IMR-90 (cell line): ENCODE data around the gene HOXA10. TPM values are rescaled to one million over a fixed set of nuclear protein-coding genes. Genes with fewer than 3 reads are reported as not detected.

Experiments used
- ATAC-seq: fragments of 200-7000 bp; cut with Tn5 transposase; 2 replicates; pipeline ENCODE4 v1.9.1; 2020; ENCODE audit warnings: low read depth, mild to moderate bottlenecking, moderate library complexity
- BruUV-seq: library from RNA; stranded (reverse); fragments of 400-500 nt; replicated peaks from 2 replicates; lab custom pipeline; 2021; lab: Mats Ljungman, UMichigan
- CTCF ChIA-PET: fragments of 300-600 bp; formaldehyde crosslinking; extraction: SDS; loops from one replicate; lab custom pipeline; 2021; ENCODE audit warnings: antibody characterized with exemption; lab: Yijun Ruan, JAX
- POLR2A ChIA-PET: fragments of 300-600 bp; sonication (Branson Sonifier 250); formaldehyde crosslinking; loops from one replicate; lab custom pipeline; 2022; ENCODE audit warnings: antibody characterized with exemption; ENCODE audit not compliant: unreplicated experiment; lab: Charles Lee
- DNase-seq: peaks from one replicate; pipeline ENCODE4 v3.0.0; 2013
- H2AFZ ChIP-seq: replicated peaks from 2 replicates; pipeline ENCODE3; 2013; ENCODE audit warnings: low read length, mild to moderate bottlenecking; ENCODE audit not compliant: poor library complexity
- H2AK5ac ChIP-seq: 2 replicates; pipeline ENCODE4 v1.6.1; 2013; ENCODE audit warnings: low read depth, low read length, inconsistent platforms
- H2AK9ac ChIP-seq: replicated peaks from 2 replicates; pipeline ENCODE3; 2013; ENCODE audit warnings: mild to moderate bottlenecking, low read depth, low read length, moderate library complexity; ENCODE audit not compliant: poor library complexity
- H2BK120ac ChIP-seq: 2 replicates; pipeline ENCODE4 v1.6.1; 2013; ENCODE audit warnings: low read depth, low read length, inconsistent platforms
- H2BK15ac ChIP-seq: 3 replicates; pipeline ENCODE4 v1.6.1; 2013; ENCODE audit warnings: low read depth, low read length, inconsistent platforms
- H2BK20ac ChIP-seq: 2 replicates; pipeline ENCODE4 v1.6.1; 2013; ENCODE audit warnings: low read depth, mild to moderate bottlenecking, inconsistent platforms, low read length, moderate library complexity
- H2BK5ac ChIP-seq: 2 replicates; pipeline ENCODE4 v1.6.1; 2013; ENCODE audit warnings: mild to moderate bottlenecking, low read depth, low read length, inconsistent platforms; ENCODE audit not compliant: poor library complexity, severe bottlenecking
- H3K14ac ChIP-seq: replicated peaks from 2 replicates; pipeline ENCODE4 v1.6.1; 2013; ENCODE audit warnings: low read depth, low read length, inconsistent platforms
- H3K18ac ChIP-seq: 2 replicates; pipeline ENCODE4 v1.6.1; 2013; ENCODE audit warnings: low read depth, low read length, control low read depth
- H3K23ac ChIP-seq: 2 replicates; pipeline ENCODE4 v1.6.1; 2013; ENCODE audit warnings: low read depth, low read length, inconsistent platforms
- H3K27ac ChIP-seq: 2 replicates; pipeline ENCODE4 v1.5.1; 2013; ENCODE audit warnings: mild to moderate bottlenecking, control low read depth, low read length; ENCODE audit not compliant: insufficient read depth
- H3K27me3 ChIP-seq: 2 replicates; pipeline ENCODE4 v1.6.1; 2013; ENCODE audit warnings: low read length; ENCODE audit not compliant: control insufficient read depth, insufficient read depth
- H3K36me3 ChIP-seq: 2 replicates; pipeline ENCODE4 v1.6.1; 2013; ENCODE audit warnings: low read length, mixed read lengths; ENCODE audit not compliant: control insufficient read depth, insufficient read depth
- H3K4ac ChIP-seq: 2 replicates; pipeline ENCODE4 v1.6.1; 2013; ENCODE audit warnings: low read depth, low read length, inconsistent platforms
- H3K4me1 ChIP-seq: 2 replicates; pipeline ENCODE4 v1.6.1; 2013; ENCODE audit warnings: low read length, mixed read lengths; ENCODE audit not compliant: control insufficient read depth, insufficient read depth
- H3K4me2 ChIP-seq: 2 replicates; pipeline ENCODE4 v1.6.1; 2013; ENCODE audit warnings: low read depth, mild to moderate bottlenecking, control low read depth, low read length, moderate library complexity
- H3K4me3 ChIP-seq: 2 replicates; pipeline ENCODE4 v1.5.1; 2013; ENCODE audit warnings: low read depth, mild to moderate bottlenecking, control low read depth, low read length, moderate library complexity; ENCODE audit not compliant: insufficient read depth
- H3K56ac ChIP-seq: 2 replicates; pipeline ENCODE4 v1.6.1; 2013; ENCODE audit warnings: low read length, inconsistent platforms; ENCODE audit not compliant: insufficient read depth; ENCODE audit errors: extremely low read depth
- H3K79me1 ChIP-seq, 2 experiments: 2 replicates each; pipeline ENCODE4 v1.6.1; 2013; ENCODE audit warnings: low read length in 2 of 2, inconsistent platforms in 1 of 2, low read depth in 1 of 2
- H3K9ac ChIP-seq: 2 replicates; pipeline ENCODE4 v1.6.1; 2013; ENCODE audit warnings: low read depth, low read length, control low read depth
- H3K9me1 ChIP-seq: 2 replicates; pipeline ENCODE4 v1.6.1; 2013; ENCODE audit warnings: low read length, inconsistent platforms; ENCODE audit not compliant: insufficient read depth
- H3K9me3 ChIP-seq: 2 replicates; pipeline ENCODE4 v1.6.1; 2013; ENCODE audit warnings: low read length; ENCODE audit not compliant: control insufficient read depth, insufficient read depth
- H4K20me1 ChIP-seq: 2 replicates; pipeline ENCODE4 v1.6.1; 2013; ENCODE audit warnings: low read length, inconsistent platforms; ENCODE audit not compliant: insufficient read depth
- H4K5ac ChIP-seq: 2 replicates; pipeline ENCODE4 v1.6.1; 2013; ENCODE audit warnings: mild to moderate bottlenecking, low read depth, low read length, control low read depth
- H4K8ac ChIP-seq, 2 experiments: 2 replicates each; pipeline ENCODE4 v1.6.1; 2013; ENCODE audit warnings: low read depth in 2 of 2, low read length in 2 of 2, control low read depth in 1 of 2, inconsistent platforms in 1 of 2
- H4K91ac ChIP-seq: 2 replicates; pipeline ENCODE4 v1.6.1; 2013; ENCODE audit warnings: low read depth, low read length, inconsistent platforms; ENCODE audit not compliant: insufficient read depth
- BHLHE40 ChIP-seq: fragments of 150-350 bp; IDR thresholded peaks from 2 replicates; pipeline ENCODE4 v1.6.1; 2016; ENCODE audit warnings: mild to moderate bottlenecking, low read depth, low read length
- CEBPB ChIP-seq: IDR thresholded peaks from 2 replicates; pipeline ENCODE4 v1.6.1; 2012; ENCODE audit warnings: low read depth, low read length, improper control_type of control experiment
- CHD1 ChIP-seq: IDR thresholded peaks from 2 replicates; pipeline ENCODE4 v1.6.1; 2012; ENCODE audit warnings: low read depth, low read length, improper control_type of control experiment
- MAFK ChIP-seq: IDR thresholded peaks from 2 replicates; pipeline ENCODE4 v1.6.1; 2012; ENCODE audit warnings: low read depth, low read length, improper control_type of control experiment
- MAZ ChIP-seq: IDR thresholded peaks from 2 replicates; pipeline ENCODE4 v1.6.1; 2012; ENCODE audit warnings: low read depth, mild to moderate bottlenecking, low read length, improper control_type of control experiment, moderate library complexity, borderline replicate concordance
- MXI1 ChIP-seq: IDR thresholded peaks from 2 replicates; pipeline ENCODE4 v1.6.1; 2012; ENCODE audit warnings: low read depth, mild to moderate bottlenecking, low read length, moderate library complexity, borderline replicate concordance
- NFE2L2 ChIP-seq: fragments of 150-350 bp; IDR thresholded peaks from 2 replicates; pipeline ENCODE4 v1.6.1; 2016; ENCODE audit warnings: low read depth, mild to moderate bottlenecking, low read length
- POLR2A ChIP-seq: IDR thresholded peaks from 2 replicates; pipeline ENCODE4 v1.6.1; 2012; ENCODE audit warnings: mild to moderate bottlenecking, low read depth, low read length
- RAD21 ChIP-seq: IDR thresholded peaks from 2 replicates; pipeline ENCODE4 v1.6.1; 2012; ENCODE audit warnings: low read length, improper control_type of control experiment
- RFX5 ChIP-seq: IDR thresholded peaks from 2 replicates; pipeline ENCODE4 v1.8.0; 2012; ENCODE audit warnings: low read depth, mild to moderate bottlenecking, low read length, moderate library complexity
- WGBS, 2 experiments: methylation state at CpG; one replicate each; pipeline versions ENCODE4 v1.1.5 to v1.1.7; 2013; ENCODE audit warnings: missing lambda C conversion rate in 2 of 2; ENCODE audit not compliant: insufficient read length in 1 of 2; ENCODE audit errors: extremely low coverage in 2 of 2; 5-methylcytosine and 5-hydroxymethylcytosine counted together
- dilution Hi-C: fragments of 300-500 bp; cut with HindIII; formaldehyde crosslinking; loops from one replicate; pipeline ENCODE4 v1.14.3; 2018; ENCODE audit warnings: low sequenced_read_pairs; ENCODE audit not compliant: unreplicated experiment
- in situ Hi-C: fragments of 300-500 bp; cut with MboI; formaldehyde crosslinking; loops from 3 replicates; pipeline ENCODE4 v1.14.3; 2019; ENCODE audit warnings: low sequenced_read_pairs, inconsistent platforms, mixed read lengths
- intact Hi-C: fragments of 100-400 bp; cut with micrococcal nuclease; formaldehyde crosslinking; loops from 2 replicates; pipeline ENCODE4 v1.10.0; 2022
- polyA plus RNA-seq, 3 experiments: library from polyadenylated mRNA; depleted of rRNA; stranded (reverse); fragments of >200 nt; gene quantifications; 2 replicates each; pipeline ENCODE4 v1.2.3, GENCODE V29; 2012; ENCODE audit warnings: low replicate concordance in 1 of 3
- total RNA-seq: library from RNA; depleted of rRNA; stranded (reverse); fragments of >200 nt; gene quantifications from 2 replicates; pipeline ENCODE4 v1.2.3, GENCODE V29; 2012
- TF ChIP-seq, protein P1 (sequence below): conservative IDR thresholded peaks from 2 replicates; pipeline ENCODE4 v1.5.1; 2012; ENCODE audit warnings: mild to moderate bottlenecking, low read depth, low read length, improper control_type of control experiment
- TF ChIP-seq, protein P2 (sequence below): fragments of 150-350 bp; IDR thresholded peaks from 2 replicates; pipeline ENCODE4 v1.6.1; 2017; ENCODE audit warnings: mild to moderate bottlenecking, antibody characterized with exemption, low read length, low read depth
- TF ChIP-seq, protein P3 (sequence below): fragments of 150-350 bp; IDR thresholded peaks from 2 replicates; pipeline ENCODE4 v1.6.1; 2016; ENCODE audit warnings: low read depth, mild to moderate bottlenecking, low read length, moderate library complexity, borderline replicate concordance

HOXA10 gene
- total and polyA plus RNA-seq, 2 of the 4 experiments (the other 2 are of a cell fraction) = 0.10 to 0.18 TPM

DNA sequence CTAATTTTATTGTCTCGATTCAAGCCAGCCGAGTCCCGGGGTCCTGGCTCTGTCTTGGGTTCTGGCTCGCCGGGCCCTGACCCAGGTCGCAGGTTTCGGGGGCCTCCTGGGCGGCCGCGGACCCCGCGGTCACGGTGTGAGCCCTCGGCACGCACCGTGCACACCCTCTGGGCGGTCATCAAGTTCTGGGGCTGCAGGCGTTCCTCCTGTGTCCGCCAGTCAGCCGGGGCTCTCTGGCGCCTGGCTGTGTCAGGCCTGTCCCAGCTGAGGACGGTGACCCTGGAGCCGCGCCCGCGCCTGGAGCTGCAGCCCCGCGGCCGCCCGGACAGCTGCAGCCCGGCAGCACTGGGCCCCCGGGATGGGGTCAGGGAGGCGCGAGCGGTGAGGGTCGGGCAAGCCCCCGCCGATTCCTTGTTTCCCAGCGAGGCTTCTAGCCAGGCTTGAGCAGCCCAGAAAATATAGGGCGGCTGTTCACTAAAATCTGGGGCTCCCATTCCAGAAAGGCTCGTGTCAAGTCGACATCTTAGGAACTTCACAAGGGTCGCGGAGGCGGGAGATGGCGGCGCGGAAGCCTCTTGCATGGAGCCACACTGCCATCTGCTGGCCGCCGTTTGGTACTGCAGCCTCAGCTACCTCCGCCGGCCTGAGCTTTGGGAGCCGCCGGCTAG is 13.4 kb downstream of the HOXA10 start (continued):
- TF ChIP-seq, protein P1, sequence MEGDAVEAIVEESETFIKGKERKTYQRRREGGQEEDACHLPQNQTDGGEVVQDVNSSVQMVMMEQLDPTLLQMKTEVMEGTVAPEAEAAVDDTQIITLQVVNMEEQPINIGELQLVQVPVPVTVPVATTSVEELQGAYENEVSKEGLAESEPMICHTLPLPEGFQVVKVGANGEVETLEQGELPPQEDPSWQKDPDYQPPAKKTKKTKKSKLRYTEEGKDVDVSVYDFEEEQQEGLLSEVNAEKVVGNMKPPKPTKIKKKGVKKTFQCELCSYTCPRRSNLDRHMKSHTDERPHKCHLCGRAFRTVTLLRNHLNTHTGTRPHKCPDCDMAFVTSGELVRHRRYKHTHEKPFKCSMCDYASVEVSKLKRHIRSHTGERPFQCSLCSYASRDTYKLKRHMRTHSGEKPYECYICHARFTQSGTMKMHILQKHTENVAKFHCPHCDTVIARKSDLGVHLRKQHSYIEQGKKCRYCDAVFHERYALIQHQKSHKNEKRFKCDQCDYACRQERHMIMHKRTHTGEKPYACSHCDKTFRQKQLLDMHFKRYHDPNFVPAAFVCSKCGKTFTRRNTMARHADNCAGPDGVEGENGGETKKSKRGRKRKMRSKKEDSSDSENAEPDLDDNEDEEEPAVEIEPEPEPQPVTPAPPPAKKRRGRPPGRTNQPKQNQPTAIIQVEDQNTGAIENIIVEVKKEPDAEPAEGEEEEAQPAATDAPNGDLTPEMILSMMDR = peak; percentile 95

DNA sequence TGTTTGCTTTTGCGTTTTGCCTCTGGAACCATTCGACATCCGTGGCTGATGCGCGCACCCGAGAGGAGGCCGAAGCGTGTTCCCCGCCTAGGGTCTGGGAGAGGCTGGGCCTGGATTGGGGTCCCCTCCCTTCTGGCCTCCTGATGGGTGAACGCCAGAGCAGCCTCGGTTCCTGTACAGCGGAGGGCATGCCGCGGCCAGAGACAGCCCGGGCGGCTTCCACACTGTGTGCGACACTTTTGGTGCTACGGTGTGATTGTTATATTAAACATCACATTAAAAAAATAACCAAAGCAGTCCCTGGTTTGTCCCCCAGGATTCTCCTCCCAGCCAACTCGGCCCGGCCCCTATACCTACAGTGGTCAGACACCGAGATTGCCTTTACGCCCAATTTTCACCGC is 14.0 kb downstream of the HOXA10 start:
- Histone ChIP-seq H2BK120ac (no peak overlapping the region), H3K9me1 (no peaks in the 10 kb centered on the region), H3K4me1 (peaks cover 1% of the 10 kb centered on the region; the same call in 1 of the 2 replicates), H3K23ac (no peak overlapping the region), H3K27me3 (peaks cover 22% of the 10 kb centered on the region), H4K8ac (no peak overlapping the region), H3K27ac (no peak overlapping the region), H2AFZ (peak overlapping the region; percentile 98), H3K18ac (no peak overlapping the region), H3K14ac (no peak overlapping the region), H4K5ac (no peak overlapping the region), H2AK5ac (no peak overlapping the region), H3K36me3 (no peaks in the 10 kb centered on the region), H3K56ac (no peak overlapping the region), H2AK9ac (peak overlapping the region; percentile 63), H2BK20ac (no peak overlapping the region), H3K9me3 (peaks cover 3% of the 10 kb centered on the region; the same call in 1 of the 2 replicates), H2BK15ac (no peak overlapping the region), H3K4me2 (no peak overlapping the region), H4K20me1 (no peaks in the 10 kb centered on the region), H4K91ac (no peak overlapping the region), H2BK5ac (no peak overlapping the region), H3K4ac (no peak overlapping the region), H3K4me3 (no peak overlapping the region), H3K79me1 (0 out of 4 replicates have a peak, but pooled peaks cover 0 to 3% of the 10 kb centered on the region in 2 experiments), H3K9ac (no peak overlapping the region)
- POLR2A ChIA-PET = no interaction called here
- intact Hi-C loops (loop anchor here (2.0 to 10.0 kb wide), 3 partner anchors 958 to 1905 kb away; partner anchors contain the start of genes CBX3 and HNRNPA2B1), dilution Hi-C loops (no loop called here), in situ Hi-C loops (no loop called here)
- no TSS peak for BruUV-seq
- CTCF ChIA-PET = interaction anchor here (1.3 to 1.8 kb wide), 4 partner anchors 19 to 1069 kb away, joined by 5 to 29 read pairs (median 6); no protein-coding TSS in a partner anchor
- ATAC-seq = no peak
- WGBS, 2 experiments = 91% methylated on average over 7 of the region's 23 CpGs; no CpG with 5 or more reads in 1 of the 2 experiments
- DNase-seq = no peak
- TF ChIP-seq POLR2A (no peak), MXI1 (no peak), BHLHE40 (no peak), CHD1 (no peak), MAFK (no peak), NFE2L2 (no peak), CEBPB (no peak), MAZ (no peak), RFX5 (no peak), RAD21 (no peak)
- TF ChIP-seq, protein P2, sequence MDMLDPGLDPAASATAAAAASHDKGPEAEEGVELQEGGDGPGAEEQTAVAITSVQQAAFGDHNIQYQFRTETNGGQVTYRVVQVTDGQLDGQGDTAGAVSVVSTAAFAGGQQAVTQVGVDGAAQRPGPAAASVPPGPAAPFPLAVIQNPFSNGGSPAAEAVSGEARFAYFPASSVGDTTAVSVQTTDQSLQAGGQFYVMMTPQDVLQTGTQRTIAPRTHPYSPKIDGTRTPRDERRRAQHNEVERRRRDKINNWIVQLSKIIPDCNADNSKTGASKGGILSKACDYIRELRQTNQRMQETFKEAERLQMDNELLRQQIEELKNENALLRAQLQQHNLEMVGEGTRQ = no peak
- TF ChIP-seq, protein P3, sequence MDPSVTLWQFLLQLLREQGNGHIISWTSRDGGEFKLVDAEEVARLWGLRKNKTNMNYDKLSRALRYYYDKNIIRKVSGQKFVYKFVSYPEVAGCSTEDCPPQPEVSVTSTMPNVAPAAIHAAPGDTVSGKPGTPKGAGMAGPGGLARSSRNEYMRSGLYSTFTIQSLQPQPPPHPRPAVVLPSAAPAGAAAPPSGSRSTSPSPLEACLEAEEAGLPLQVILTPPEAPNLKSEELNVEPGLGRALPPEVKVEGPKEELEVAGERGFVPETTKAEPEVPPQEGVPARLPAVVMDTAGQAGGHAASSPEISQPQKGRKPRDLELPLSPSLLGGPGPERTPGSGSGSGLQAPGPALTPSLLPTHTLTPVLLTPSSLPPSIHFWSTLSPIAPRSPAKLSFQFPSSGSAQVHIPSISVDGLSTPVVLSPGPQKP = no peak
